Gastrocnemius medialis (tissue), 4 donors: ENCODE results near the gene SPEM2.

Experiments used
- POLR2A ChIP-seq, 2 donors: fragments of 450-650 bp; IDR thresholded peaks; one replicate each; pipeline ENCODE4 v1.6.1; 2017; ENCODE audit warnings: antibody characterized with exemption in 2 of 2, mild to moderate bottlenecking in 2 of 2, moderate library complexity in 2 of 2
- TF ChIP-seq, protein P1 (sequence below), 5 experiments: fragments of 450-650 bp in 3 of 5; fragments of 200-600 bp in 2 of 5; sonication (generic) in 2 of 5; IDR thresholded peaks in 4 of 5; conservative IDR thresholded peaks in 1 of 5; 1 replicate in 4 of 5; 2 replicates in 1 of 5; pipeline ENCODE4 v1.5.1; 2016 to 2019; ENCODE audit warnings: antibody characterized with exemption in 5 of 5, mild to moderate bottlenecking in 3 of 5, moderate library complexity in 3 of 5

GRCh38 chr17:7467498-7467897 is 42.1 kb downstream of the SPEM2 start:
- TF ChIP-seq, protein P1, sequence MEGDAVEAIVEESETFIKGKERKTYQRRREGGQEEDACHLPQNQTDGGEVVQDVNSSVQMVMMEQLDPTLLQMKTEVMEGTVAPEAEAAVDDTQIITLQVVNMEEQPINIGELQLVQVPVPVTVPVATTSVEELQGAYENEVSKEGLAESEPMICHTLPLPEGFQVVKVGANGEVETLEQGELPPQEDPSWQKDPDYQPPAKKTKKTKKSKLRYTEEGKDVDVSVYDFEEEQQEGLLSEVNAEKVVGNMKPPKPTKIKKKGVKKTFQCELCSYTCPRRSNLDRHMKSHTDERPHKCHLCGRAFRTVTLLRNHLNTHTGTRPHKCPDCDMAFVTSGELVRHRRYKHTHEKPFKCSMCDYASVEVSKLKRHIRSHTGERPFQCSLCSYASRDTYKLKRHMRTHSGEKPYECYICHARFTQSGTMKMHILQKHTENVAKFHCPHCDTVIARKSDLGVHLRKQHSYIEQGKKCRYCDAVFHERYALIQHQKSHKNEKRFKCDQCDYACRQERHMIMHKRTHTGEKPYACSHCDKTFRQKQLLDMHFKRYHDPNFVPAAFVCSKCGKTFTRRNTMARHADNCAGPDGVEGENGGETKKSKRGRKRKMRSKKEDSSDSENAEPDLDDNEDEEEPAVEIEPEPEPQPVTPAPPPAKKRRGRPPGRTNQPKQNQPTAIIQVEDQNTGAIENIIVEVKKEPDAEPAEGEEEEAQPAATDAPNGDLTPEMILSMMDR (IDR thresholded peaks at IDR 0.05 in 4 of 5, conservative IDR thresholded peaks at IDR 0.05 in 1 of 5): no peak
- TF ChIP-seq POLR2A (IDR thresholded peaks at IDR 0.05): no peak
